AG04449 (cell line): ENCODE data around the gene POLR2J2.
A peak's percentile ranks its signal among the peaks of the same experiment; 100 is the strongest.
"Not testable (repeated sequence)": the region's sequence is repeated elsewhere in the genome, so short reads cannot be mapped to it uniquely, and the experiment has no call there.

Source experiments
- CTCF ChIA-PET: fragments of 350-600 bp; formaldehyde crosslinking; extraction: SDS; loops from one replicate; lab custom pipeline; 2021; ENCODE audit warnings: antibody characterized with exemption; lab: Yijun Ruan, JAX
- POLR2A ChIA-PET: fragments of 400-600, 350-600 bp; formaldehyde crosslinking; extraction: SDS; loops from one replicate; lab custom pipeline; 2020; ENCODE audit warnings: antibody characterized with exemption, inconsistent platforms; lab: Yijun Ruan, JAX
- DNase-seq: peaks from one replicate; pipeline ENCODE4 v3.0.0-alpha.2; 2010; ENCODE audit warnings: low read depth, low spot score
- H3K4me3 ChIP-seq: 2 replicates; pipeline ENCODE4 v1.5.1; 2011; ENCODE audit warnings: low read depth, mild to moderate bottlenecking, control low read depth, low read length

Gene POLR2J2

DNA sequence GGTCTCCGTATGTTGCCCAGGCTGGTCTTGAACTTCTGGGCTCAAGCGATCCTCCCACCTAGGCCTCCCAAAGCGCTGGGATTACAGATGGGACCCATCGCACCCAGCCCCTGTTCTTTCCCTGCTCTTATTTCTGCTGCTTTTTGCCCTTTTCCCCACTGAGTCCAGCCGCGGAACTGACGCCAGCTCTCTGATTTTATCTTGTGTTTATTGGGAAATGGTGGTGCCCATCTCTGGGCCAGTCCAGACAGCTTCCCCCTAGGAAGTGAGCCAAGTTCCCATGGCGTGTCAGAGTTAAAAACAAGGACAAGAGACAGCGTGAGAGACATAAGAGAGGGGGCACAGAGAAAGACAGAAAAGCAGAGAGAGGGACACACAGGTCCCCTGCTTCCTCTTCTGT, 40.8 kb downstream of the POLR2J2 start:
- H3K4me3 ChIP-seq, POLR2A ChIA-PET, DNase-seq, CTCF ChIA-PET: not testable (repeated sequence)

DNA sequence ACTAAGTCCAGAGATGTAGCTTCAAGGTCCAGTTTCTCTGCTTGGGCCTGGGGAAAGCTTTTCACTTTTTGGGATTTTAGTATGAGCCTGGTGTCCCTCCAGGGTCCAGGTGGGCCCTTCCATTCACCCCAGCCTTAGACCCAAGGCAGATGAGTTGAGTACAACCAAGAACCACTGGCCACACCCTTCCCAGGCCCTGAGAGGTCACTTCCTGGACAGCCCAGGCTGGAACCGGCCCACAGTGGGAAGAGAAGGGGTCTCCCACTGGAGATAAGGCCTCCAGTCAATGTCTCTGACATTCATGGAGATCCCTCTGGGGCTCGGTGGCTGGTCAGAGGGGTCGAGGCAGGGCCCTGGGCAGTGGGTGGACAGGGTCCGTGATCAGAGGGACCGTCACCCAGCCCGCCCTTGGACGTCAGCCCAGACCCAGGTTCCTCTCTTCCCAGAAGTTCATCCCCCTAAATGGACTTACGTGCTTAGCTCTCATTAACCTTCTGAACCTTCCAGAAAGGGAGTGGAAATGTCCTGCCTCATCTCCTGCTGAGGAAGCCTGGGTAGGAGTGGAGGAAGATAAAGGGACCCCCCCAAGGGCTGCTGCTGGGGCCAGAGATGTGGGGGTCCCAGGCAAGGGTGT, 44.1 kb downstream of the POLR2J2 start:
- CTCF ChIA-PET, H3K4me3 ChIP-seq, POLR2A ChIA-PET, DNase-seq: not testable (repeated sequence)

DNA sequence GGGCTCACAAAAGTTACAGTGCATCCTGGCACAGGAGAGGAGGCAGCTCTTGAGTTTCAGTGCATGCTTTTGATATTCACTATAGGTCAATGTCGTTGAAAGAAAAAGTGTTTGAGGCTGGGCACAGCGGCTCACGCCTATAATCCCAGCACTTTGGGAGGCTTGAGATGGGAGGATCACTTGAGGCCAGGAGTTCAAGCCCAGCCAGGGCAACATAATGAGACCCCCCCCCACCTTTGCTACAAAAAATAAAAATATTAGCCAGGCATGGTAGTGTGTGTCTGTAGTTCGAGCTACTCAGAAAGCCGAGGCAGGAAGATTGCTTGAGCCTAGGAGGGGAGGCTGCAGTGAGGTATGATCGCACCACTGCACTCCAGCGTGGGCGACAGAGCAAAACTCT, 53.3 kb downstream of the POLR2J2 start:
- POLR2A ChIA-PET, DNase-seq, H3K4me3 ChIP-seq, CTCF ChIA-PET: not testable (repeated sequence)

DNA sequence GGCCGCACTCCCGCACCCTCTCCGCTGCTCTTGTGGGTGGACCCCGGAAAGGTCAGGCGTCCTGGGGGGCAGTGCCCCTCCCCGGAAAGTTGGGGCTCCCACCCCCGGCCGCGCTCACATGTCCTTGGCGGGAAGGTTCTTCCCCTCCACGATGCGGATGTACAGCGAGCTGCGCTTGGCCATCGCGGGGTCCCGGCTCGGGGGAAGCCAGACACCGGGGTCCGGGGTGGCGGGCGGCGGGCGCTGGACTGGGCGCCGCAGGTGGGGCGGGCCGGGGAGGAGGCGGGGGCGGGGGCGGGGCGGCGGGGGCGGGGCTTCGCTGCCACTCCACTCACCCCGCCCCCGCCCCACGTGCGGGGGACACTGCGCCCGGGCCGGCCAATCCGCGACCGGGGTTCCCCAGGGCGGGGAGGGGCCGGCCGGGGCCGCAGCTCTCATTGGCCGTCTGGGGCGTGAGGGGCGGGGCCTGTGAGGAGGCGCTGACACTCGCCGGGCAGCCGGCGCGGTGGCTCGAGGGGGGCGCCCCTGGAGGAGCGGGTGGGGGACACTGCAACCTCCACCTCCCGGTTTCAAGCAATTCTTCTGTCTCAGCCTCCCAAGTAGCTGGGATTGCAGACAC, 54.8 kb downstream of the POLR2J2 start, which contains the start of gene RASA4:
Gene RASA4, minus strand, starts transcription at position 250 of the 619 bp plus-strand sequence. Its CDS starts 67 bp downstream, at position 183.
- DNase-seq, POLR2A ChIA-PET, CTCF ChIA-PET: not testable (repeated sequence)
- peak within 1 kb of the TSS; percentile 57 for H3K4me3 ChIP-seq
